HL-60 (cell line): ENCODE data around the gene TMEM131L.
A peak's percentile ranks its signal among the peaks of the same experiment; 100 is the strongest.

Source experiments
- CTCF ChIP-seq: IDR thresholded peaks from one replicate; pipeline ENCODE4 v1.5.1; 2011; ENCODE audit warnings: low read length, control low read depth, inconsistent platforms; ENCODE audit not compliant: insufficient read depth
- REST ChIP-seq: IDR thresholded peaks from 2 replicates; pipeline ENCODE4 v1.6.1; 2012; ENCODE audit warnings: low read depth; ENCODE audit not compliant: insufficient replicate concordance
- SPI1 ChIP-seq: IDR thresholded peaks from 2 replicates; pipeline ENCODE4 v1.6.1; 2012; ENCODE audit warnings: low read depth, mild to moderate bottlenecking, borderline replicate concordance

GRCh38 chr4:153458969-153459368 lies 7.2 kb upstream of the TMEM131L start:
- TF ChIP-seq CTCF (no peak), REST (no peak), SPI1 (peak; percentile 82)
